SH-SY5Y (cell line): ENCODE results near the gene ZFP57.

Source experiments
- GATA2 ChIP-seq: IDR thresholded peaks from 2 replicates; pipeline ENCODE4 v1.6.1; 2011; ENCODE audit warnings: mild to moderate bottlenecking, low read depth, low read length
- GATA3 ChIP-seq: IDR thresholded peaks from 2 replicates; pipeline ENCODE4 v1.6.1; 2011; ENCODE audit warnings: low read depth, mild to moderate bottlenecking, low read length, moderate library complexity

The ZFP57 gene

DNA sequence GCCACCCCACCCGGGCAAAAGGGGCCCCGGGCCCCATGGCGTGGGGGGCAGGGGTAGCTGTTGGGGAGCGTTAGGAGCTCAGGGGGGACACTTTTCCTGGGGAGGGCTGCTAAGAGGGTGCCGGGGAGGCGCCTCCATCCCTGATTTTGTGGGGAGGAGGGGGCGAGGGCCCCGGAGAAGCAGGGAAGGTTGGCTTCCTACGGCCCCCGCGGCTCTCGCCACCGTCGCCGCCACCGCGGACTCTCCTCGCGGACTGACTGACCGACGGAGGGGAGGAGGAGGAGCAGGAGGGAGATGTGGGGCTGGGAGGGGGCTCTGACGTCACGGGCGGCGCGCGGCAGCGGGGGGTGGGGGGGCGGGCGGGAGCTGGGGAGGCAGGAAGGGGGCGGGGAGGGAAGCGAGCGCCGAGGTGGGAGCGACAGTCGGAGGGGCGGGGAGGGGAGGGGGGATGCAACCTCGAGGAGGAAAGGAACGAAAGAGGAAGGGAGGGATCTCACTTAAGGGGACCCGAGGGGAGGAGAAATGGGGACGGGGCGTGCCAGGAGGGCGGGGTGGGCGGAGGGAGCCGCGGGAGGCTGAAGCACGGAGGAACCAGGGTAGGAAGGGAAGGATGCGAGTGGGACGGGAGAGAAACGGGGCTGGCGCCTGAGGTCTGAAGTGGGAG, 53.1 kb downstream of the ZFP57 start:
- TF ChIP-seq GATA3 (no peak), GATA2 (no peak)

DNA sequence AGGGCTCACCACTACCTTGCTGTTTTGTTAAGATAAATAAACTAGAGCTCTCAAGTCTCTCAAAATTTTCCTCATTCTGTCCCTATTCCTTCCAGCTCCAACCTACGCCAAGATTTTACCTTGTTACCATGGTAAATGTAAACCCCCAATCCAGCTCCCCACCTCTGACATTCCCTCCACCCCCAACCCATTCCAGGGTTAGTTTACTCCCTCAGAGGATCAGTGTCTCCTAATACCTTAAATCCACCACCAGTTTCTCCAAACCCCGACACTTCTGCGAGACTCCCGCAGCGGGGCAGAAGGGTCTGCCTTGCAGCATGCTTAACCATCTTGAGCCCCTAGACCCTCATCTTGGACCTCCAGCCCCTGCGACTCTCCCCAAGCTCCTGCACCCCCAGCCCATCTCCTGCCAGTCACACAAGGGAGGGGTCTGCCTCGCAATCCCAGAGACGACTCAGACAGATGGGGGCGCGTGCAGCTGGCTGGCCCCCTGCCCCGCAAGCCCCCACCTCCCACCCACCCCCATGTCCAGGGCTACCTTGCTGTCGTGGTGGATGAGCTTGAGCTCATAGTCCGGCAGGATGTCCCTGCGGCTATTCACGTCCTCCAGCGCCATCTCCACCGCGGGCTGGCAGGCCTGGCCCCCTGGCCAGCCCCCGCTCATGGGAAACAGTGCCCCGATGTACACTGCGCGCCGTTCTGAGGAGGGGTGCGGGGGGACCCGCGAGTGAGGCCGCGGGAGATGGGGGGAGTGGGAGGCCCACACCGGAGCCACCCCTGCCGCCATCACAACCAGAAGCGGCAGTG, 53.8 kb downstream of the ZFP57 start:
- no peak for TF ChIP-seq GATA3
- no peak for TF ChIP-seq GATA2

GRCh38 chr6:29625337-29625930, 55.5 kb downstream of the ZFP57 start:
- no peak for TF ChIP-seq GATA2
- TF ChIP-seq GATA3, result no peak

DNA sequence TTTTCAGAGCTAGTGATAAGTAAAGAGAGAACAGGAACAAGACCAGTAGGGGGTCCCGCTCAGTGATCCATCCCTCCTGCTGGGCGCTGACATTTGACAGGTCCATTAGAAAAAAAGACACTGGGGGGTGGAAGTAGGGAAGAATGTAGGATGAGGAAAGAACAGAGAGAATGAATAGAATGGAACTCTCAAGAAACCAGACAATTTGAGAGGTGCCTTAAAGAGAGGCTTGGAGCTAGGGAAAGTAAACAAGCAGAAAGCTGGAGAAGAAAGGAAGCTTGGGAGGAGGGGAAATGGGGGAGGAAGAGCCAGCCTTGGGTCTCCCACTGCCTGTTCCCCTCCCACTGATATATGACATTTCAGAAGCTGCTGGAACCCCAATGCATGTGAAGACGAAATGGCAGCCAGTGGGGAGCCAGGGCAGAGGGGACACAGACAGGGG, 56.4 kb downstream of the ZFP57 start:
- TF ChIP-seq GATA3 (no peak), GATA2 (no peak)
